Skin epidermis (tissue), 12 donors: ENCODE results near the gene KLF12.

ENCODE experiments used
- H3K27ac ChIP-seq, 21 experiments: fragments of 200-600 bp; sonication (generic) in 11 of 21; one replicate each; pipeline ENCODE4 v1.5.0; 2020; ENCODE audit warnings: mild to moderate bottlenecking in 3 of 21, inconsistent platforms in 2 of 21, moderate library complexity in 2 of 21
- H3K4me3 ChIP-seq, 7 experiments: fragments of 200-600 bp; sonication (generic) in 2 of 7; one replicate each; pipeline ENCODE4 v1.5.0; 2020; ENCODE audit warnings: inconsistent platforms in 2 of 7, mild to moderate bottlenecking in 2 of 7, moderate library complexity in 1 of 7

Gene KLF12

DNA sequence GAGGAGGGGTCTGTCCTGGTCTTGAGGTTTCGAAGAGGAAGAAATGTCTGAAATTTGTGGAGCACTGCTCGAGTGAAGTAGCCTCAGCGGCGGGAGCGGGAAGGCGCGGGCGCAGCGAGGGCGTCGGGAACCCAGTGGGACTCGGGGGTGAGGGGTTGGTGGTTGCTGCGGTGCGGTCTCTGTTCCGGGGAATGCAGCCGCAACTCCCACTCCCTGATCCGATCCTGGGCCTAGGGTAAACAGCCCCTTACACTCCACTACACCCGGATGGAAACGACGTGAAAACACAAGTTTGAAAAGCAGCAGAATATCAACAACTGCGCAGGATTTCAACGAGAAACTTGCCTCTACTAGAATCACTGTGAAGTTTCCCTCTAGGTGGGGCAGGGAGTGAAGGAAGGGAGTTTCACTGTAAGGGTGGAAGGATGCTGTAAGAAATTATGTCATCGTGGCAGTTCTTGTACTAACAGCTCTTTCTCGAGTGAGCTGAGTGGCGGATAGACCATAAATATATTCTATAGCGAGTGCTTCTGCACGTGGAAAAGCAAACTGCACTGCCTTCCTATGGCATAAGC lies 2.0 kb upstream of the KLF12 start:
- H3K27ac ChIP-seq: peak overlapping the region; percentile 36 to 94 (median 88)
- H3K4me3 ChIP-seq: peak overlapping the region; percentile 65 to 85 (median 77)

DNA sequence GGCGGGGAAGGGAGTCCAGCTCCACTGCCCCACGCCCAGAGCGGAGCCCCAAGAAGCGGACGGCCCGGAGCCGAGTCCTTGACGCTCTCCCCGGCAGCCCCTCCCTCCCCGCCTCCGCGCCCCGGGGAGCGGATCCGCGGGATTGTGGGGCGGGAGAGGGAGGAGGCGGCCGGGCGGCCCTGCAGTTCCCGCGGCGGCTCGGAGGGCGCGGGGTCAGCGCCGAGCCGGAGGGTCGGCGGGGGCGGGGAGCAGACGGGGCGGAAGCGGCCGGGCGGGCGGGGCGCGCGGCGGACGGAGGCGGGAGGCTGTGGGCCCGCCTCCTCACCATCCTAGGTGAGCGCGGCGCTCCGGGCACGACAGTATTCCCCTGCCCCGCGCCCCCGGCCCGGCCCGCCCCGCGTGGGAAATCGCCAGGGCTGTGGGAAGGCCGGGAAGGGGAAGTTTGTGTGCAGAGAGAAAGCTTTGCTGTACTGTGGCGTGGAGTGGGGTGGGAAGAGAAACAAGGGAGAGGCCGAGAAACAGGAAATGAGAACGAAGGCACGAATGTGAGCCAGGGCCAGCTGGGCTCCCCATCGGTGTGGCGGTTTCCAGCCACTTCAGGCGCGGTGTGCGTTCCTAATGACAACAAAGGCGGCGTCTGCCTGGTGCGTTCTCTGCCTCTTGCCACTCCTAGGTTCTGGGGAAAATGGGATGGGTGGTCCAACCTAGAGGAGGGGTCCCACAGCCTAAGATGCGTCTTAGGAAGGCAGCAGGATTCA lies 1.3 kb upstream of the KLF12 start:
- Histone ChIP-seq H3K27ac (peak overlapping the region; percentile 36 to 94 (median 88)), H3K4me3 (peak overlapping the region; percentile 65 to 85 (median 77))

DNA sequence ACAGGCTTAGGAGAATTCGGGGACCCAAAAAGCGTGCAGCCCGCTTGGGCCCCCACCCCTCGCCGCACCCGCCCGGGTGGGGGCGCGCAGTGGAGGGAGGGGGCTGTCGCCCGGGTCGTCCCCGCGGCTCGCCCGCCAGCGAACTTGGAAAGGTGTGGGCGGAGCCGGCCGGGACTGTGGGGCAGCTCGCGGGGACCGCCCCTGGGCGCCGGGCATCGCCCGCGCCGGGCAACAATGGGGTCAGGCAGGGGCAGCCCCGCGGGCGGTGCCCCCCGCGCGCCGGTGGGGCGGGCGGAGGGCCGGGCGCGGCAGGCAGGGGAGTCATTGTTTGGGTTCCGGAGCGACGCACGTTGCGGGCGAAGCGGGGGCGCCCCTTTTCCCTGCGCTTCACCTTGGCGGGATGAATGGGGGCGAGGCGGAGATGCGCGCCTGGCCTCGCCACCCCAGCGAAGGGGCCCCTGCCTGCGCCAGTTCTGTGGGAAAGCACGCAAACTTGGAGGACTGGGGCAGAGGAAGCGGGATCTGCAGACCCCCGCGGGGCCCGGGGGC lies 647 bp upstream of the KLF12 start:
- Histone ChIP-seq H3K4me3 (peak overlapping the region; percentile 65 to 85 (median 77)), H3K27ac (peak overlapping the region; percentile 67 to 94 (median 88))

DNA sequence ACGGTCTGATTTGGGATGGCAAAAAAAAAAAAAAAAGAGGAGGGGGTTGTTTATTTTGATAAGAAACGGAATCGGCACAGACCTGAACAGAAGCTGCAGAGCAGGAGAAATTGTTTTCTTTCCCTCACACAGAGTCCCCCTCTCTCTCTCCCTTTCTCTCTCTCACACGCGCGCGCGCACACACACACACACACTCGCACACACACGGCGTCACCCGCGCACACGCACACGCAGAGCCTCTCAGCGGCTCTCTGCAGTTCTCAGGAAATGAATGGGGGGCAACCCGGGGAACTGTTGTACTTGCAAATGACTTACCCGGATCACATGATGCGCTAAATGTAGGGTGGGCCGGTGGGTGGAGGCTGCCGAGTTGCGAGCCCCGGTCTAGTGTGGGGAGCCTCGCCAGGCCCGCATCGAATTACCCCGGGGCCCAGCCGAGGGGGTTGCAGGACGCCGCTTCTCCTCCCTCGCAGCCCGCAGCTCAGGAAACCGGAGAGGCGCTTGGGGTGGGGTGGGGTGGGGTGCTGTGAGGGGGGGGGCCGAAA lies 475 bp downstream of the KLF12 start:
- H3K4me3 ChIP-seq: peak overlapping the region; percentile 65 to 85 (median 77)
- H3K27ac ChIP-seq: peak overlapping the region; percentile 67 to 94 (median 88)

DNA sequence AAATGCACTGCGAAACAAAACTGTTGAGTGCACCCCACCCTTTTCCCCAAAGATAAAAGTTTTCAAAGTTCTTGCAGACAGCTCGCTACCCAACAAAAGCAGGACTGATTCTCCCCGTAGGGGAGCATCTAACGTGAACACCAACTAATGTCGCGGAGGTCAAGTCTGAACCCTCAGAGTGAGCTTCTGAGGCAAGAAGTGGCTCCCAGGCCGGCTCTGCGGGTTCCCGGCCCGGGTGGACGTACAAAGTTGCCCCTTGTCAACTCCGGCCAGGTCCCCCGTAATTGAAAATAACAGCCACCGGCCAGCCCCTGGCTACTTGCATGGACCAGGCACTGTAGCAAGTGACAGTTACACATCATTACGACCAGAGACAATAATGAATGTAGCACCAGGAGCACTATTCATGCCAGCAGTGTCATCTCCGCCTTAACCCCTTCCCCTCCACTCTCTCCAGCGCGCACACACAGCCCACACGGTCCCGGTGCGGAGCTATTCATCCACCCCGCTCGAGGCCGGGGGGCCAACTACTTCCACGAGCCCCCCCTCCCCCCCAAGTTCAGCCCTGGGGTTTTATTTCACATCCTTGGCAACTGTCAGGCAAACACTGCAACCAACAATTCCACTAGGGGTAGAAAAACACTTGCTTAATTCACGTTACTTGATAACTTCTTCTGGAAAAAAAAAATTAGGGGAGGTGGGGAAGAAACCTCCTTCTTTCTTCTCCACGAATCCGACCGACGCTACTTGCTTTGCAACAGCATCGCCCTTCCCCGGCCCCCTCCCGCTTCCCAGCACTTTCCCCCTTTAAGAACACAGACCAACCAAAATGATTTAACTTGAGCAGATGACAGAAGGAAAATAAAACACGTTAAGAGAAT lies 1.2 kb downstream of the KLF12 start:
- Histone ChIP-seq H3K4me3 (peak overlapping the region; percentile 65 to 85 (median 77)), H3K27ac (peak overlapping the region; percentile 32 to 94 (median 88))

DNA sequence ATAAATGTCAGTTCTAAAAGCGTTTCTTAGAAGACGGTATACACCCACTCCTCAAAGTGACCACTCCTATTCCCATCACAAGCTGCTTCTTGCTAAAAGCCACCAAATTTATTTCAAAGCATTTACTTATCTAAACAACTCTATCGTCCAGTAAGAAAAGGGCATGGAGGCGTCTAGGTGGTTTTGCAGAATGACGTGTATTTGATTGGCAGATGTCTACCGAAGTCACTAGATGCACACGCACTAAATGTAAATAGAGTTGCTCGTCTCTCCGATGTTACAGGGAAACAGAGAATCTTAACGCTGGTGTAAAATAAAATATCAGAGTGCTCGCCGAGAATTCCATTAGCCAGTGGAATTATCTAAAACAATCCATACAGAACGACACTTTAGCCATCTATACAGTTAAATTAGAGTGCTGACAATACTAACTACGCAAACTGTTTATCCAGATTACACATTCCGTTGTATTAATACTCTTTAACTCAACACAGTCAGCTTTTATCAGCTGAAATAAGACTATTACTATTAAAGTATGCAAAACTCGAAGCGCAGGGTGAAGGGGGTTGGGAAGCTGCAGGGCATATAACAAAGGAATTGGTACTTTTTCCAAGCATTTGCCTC lies 1.9 kb downstream of the KLF12 start:
- H3K4me3 ChIP-seq: peak overlapping the region; percentile 65 to 85 (median 77)
- peak overlapping the region in 16 of 21 experiments; percentile 44 to 94 (median 88) for H3K27ac ChIP-seq

DNA sequence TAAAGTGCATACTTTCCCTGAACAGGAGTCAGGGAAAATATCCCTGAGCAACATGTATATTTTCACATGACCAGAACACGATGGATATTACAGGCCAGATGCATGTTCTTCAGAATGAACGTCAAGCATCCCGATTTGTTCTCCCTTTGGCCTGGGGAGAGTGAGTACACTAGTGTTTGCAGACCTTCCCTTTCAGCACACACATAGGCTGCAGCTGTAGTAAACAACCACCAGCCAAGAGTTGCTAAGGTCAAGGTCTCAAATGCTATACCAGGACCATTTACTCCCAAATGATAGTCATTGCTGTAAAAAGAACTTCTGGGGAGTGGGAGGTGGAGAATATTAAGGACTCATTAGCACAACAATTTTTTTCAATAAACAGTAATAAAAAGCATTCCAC lies 3.0 kb downstream of the KLF12 start:
- Histone ChIP-seq H3K4me3 (no peak overlapping the region), H3K27ac (peak overlapping the region in 6 of 21 experiments; percentile 15 to 92 (median 48))

DNA sequence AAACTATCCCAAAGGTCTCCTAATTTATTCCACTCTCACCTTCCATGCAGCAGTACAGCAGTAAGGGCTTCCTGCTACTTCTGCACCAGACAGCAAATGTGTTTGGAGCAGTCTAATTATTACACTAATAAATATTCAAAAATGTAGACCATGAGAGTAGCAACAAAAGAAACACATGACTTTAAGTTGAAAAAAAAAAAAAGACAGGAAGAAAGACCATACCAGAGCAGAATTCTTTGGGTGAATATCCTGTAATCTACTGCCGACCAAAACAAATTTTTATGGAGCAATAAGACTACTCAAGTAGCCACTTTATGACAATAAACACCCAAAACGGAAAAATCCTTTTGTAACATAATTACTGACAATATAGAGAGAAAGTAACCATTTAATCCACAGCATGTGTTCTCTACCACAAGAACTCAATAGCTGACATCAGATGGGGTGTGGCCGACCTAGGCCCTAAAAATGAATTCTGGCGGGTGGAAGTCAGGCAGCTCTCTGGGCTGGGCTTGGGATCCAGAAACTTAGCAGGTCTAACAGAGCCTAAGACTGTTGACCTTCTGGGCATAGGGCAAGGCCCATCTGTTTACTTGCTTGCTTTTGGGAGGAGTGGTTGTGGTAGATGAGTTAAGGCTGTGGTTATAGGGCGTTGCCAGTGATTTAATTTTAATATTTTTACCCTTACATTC lies 4.6 kb downstream of the KLF12 start:
- H3K4me3 ChIP-seq: no peak overlapping the region
- peak overlapping the region in 8 of 21 experiments; percentile 1 to 55 (median 22) for H3K27ac ChIP-seq

DNA sequence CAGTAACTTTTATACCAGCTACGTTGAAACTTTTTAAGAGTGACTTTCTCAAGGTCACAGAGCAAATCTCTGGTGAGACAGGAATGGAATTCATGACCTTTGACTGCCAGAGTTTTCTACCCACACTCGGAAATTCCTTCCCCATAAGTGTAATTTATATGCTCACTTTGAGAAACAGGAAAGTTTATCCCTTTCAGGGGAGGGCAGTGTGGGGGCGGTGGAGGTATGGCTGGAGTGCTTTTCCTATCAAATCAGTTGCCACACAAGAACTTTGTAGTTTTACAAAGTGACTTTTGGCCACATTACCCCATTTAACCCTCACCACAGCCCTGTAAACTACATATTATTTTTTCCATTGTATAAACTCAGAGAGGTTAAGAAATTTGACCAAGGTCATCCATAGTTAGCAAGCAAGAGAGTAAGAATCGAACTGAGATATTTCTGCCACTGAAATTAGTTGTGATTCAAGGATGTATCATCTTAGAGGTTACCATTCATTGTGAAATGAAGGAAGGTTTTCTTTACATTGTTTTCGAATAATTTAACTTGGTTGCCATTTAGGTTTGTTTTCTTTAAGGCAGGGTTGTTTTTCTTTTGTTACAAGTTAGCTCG lies 5.9 kb downstream of the KLF12 start:
- Histone ChIP-seq H3K4me3 (no peak overlapping the region), H3K27ac (peak overlapping the region in 2 of 21 experiments; percentile 49 to 55)

DNA sequence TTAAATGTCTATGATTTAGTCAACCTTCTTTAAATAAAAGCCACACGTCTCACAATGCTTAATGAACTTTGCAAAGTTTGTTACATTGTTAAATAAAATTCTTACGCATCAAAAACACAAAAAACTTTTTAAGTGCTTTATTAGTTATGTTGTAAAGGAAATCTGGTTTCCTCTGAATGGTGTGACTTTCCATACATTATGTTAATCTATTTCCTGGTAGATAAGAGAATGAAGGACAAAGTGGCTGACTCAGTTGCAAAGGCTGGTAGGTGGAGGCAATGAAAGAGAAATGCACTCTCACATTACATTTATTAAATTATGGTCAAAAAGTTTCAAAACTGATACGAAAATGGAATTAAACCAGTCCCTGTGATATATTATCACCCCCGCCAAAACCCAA lies 15.9 kb downstream of the KLF12 start:
- Histone ChIP-seq H3K27ac (no peak overlapping the region), H3K4me3 (no peak overlapping the region)

DNA sequence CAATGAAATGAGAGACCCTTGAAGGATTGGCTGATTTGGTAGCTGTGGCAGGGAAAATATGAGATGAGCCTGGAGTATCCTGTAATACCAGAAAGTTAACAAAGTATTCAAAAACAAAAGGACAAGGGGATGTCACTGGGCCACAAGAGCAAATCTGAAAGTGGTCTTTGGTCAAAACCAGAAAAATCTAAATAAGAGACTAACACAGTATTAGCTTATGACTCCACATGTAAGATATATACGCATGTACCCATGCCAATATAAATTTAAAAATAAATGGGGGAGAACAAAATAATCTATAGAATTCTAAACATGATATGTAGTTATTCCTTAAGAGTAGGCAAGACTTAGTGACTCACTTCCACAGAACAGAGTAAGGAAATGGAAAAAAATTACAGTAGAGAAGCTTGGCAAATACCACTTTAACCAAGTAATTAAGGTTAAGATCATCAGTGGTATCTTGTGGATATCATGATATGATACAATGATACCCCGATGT lies 16.9 kb downstream of the KLF12 start:
- no peak overlapping the region for H3K27ac ChIP-seq
- H3K4me3 ChIP-seq: no peak overlapping the region

DNA sequence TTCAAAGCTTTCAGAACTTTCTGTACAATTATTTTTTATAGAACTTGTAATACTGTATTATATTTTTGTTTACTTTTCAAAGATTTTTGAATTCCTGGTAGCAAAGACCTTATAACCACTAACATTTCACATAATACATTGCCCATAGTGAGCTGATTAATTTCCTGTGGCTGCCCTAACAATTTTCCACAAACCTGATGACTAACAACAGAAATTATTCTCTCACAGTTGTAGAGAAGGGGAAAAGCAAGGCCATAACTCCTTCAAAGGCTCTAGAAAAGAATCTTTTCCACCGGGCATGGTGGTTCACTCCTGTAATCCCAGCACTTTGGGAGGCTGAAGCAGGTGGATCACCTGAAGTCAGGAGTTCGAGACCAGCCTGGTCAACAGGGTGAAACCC lies 19.1 kb downstream of the KLF12 start:
- no peak overlapping the region for H3K4me3 ChIP-seq
- H3K27ac ChIP-seq: no peak overlapping the region

DNA sequence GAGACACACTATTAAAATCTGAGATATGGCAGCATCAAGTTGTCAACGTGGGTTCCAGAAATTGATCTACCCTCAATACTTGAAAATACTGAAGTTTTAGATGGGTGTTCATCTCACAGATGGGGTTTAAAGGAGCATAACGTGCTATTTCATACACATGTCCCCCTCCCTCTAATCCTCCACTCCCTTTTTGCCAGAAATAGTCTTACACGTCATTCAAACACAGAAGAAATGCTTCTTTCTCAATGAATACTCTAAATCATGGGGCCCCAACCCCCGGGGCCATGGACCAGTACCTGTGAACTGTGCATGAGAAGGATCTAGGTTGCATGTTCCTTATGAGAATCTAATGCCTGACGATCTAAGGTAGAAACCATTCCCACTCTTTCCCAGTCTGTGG lies 19.6 kb downstream of the KLF12 start:
- Histone ChIP-seq H3K27ac (no peak overlapping the region), H3K4me3 (no peak overlapping the region)

DNA sequence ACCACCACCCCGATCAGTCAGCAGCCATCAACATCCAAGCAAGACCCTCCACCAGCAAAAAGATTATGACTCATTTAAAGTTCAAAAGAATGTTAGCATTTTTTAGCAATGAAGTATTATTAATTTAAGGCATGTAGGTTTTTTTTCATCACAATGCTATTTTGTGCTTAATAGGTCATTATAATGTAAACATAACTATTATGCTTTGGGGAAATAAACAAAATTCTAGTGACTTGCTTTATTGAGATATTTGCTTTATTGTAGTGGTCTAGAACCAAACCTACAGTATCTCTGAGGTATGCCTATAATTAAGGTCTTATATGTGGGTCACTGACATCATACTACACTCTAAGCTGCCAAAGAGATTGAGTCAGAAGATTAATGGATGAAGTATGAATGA lies 20.0 kb downstream of the KLF12 start:
- Histone ChIP-seq H3K4me3 (no peak overlapping the region), H3K27ac (no peak overlapping the region)

DNA sequence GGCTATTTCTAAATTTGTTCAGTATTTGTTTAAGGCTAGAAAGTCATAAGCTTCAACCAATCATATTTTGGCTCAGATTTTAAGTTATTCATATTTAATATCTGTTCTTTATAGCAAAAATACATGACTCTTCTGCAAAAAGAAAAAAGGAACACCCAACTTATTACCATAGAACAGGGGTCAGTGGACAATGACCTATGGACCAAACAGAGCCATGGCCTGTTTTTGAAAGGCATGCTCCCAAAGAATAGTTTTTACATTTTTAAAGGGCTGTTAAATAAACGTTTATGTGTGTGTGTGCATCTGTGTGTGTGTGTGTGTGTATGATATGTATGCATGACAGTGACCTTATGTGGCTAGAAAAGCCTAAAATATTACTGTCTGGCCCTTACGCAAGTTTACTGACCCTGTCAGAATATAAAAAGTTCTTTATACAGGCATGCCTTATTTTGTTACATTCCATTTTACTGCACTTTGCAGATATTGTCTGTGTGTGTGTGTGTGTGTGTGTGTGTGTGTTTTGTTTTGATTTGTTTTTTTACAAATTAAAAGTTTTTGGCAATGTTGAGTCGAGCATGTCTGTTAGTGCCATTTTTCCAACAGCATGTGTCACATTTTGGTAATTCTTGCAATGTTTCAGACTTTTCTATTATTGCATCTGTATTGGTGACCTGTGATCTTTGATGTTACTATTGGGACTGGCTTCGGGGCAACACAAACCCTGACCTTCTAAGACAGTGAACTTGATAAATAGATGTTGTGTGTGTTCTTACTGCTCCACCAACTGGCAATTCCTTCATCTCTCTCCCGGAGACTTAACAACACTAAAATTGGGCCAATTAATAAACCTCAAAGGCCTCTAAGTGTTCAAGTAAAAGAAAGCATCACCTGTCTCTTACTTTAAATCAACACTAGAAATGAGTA lies 22.0 kb downstream of the KLF12 start:
- no peak overlapping the region for H3K4me3 ChIP-seq
- H3K27ac ChIP-seq: no peak overlapping the region

DNA sequence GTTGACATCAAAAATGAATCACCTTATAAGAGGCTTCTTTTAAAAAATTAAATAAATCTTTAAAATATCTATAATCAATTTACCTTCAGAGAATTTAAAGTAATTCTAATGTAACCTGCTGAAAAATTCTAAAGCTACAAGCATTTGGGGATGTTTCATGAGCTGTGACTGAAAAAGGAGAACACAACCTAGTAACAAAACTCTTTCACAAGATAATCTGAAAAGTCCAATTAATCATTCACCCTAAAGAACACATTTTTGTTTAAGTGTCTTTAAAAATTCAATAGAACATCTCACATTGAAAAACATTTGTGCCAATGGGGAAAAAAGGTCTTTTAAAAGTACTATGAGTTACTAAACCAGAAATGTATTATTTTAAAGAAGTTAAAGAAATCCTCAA lies 22.8 kb downstream of the KLF12 start:
- H3K27ac ChIP-seq: no peak overlapping the region
- no peak overlapping the region for H3K4me3 ChIP-seq

DNA sequence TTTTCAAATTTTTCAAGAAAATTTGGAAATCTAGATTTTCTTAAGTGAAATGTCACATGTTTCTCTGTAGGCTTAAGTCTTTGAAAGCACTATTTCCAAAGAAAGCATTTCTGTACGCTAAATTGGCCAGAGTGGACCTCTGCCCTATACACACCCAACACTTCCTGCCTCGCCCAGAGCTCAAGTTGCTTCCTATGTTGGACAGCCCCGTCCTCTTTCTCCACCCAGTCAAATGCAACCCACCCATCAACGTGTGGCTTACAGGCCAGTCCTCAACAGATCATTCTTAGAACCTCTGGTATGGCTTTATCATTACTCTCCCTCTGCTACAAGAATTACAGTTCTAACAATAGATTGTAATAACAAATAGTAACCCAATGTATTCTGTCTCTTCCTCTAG lies 24.2 kb downstream of the KLF12 start:
- H3K4me3 ChIP-seq: no peak overlapping the region
- H3K27ac ChIP-seq: no peak overlapping the region
